ENCODE data around the gene DAGLA.

DNA sequence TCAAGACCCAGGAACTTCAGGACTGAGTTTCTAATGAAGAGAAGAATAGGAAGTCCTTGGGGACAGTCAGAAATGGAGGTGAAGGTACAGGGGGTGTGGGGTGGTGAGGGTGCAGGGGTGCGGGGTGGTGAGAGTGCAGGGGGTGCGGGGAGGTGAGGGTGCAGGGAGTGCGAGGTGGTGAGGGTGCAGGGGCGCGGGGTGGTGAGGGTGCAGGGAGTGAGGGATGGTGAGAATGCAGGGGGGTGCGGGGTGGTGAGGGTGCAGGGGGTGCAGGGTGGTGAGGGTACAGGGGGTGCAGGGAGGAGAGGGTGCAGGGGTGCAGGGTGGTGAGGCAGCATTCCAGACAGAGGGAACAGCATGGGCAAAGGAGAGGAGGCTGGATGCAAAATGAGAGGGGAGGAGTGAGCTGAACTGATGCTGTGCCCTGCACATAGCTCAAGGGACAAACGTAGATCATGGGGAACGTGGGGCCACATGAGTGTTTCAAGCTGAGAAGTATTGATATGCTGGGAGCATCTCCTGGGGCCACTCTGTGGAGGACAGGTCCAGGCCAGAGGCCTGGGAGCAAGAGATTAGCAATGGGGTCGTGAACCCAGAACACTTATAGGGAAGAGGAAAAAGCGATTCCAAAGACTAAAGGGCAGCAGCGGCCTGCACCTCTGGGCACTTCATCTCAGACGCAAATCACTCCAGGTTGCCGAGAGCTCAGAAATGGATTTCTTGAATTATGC lies 23.7 kb upstream of the DAGLA start:
- TF ChIP-seq CTCF (IDR thresholded peaks at IDR 0.05) (no peak), EZH2 (IDR thresholded peaks at IDR 0.05; ENCODE audit: borderline replicate concordance, insufficient read depth, low read depth, low read length, poor library complexity, severe bottlenecking) (no peak)
